ENCODE data around the gene GPSM1.

GPSM1 gene

GRCh38 chr9:136363949-136364748 lies 36.8 kb downstream of the GPSM1 start:
- DNase-seq: no peak

GRCh38 chr9:136364942-136365774 lies 37.8 kb downstream of the GPSM1 start:
- no peak for DNase-seq

- DNase-seq: no peak
Observed at GRCh38 chr9:136365775-136366222, 38.5 kb downstream of the GPSM1 start.

GRCh38 chr9:136366826-136367225 lies 39.5 kb downstream of the GPSM1 start:
- DNase-seq: no peak

GRCh38 chr9:136367296-136368145 lies 40.2 kb downstream of the GPSM1 start:
- no peak for DNase-seq

GRCh38 chr9:136368190-136368589 lies 40.9 kb downstream of the GPSM1 start:
- DNase-seq: no peak

GRCh38 chr9:136370037-136370436 lies 42.7 kb downstream of the GPSM1 start:
- no peak for DNase-seq

- no peak for DNase-seq
Observed at GRCh38 chr9:136370687-136371532, 43.6 kb downstream of the GPSM1 start.

GRCh38 chr9:136371533-136371880 lies 44.2 kb downstream of the GPSM1 start:
- DNase-seq: no peak

GRCh38 chr9:136372006-136372405 lies 44.7 kb downstream of the GPSM1 start:
- no peak for DNase-seq

GRCh38 chr9:136372561-136373299 lies 45.4 kb downstream of the GPSM1 start:
- DNase-seq: no peak

- DNase-seq: no peak
Observed at GRCh38 chr9:136373300-136374182, 46.2 kb downstream of the GPSM1 start, which contains the start of gene CARD9. CARD9 (minus strand) TSS chr9:136373669; CDS start chr9:136372078, 1,591 bp downstream.

GRCh38 chr9:136374183-136374575 lies 46.8 kb downstream of the GPSM1 start:
- no peak for DNase-seq

- no peak for DNase-seq
Observed at GRCh38 chr9:136375096-136375495, 47.8 kb downstream of the GPSM1 start.

- no peak for DNase-seq
Observed at GRCh38 chr9:136376457-136376856, 49.1 kb downstream of the GPSM1 start.

- DNase-seq: no peak
Observed at GRCh38 chr9:136377341-136378169, 50.2 kb downstream of the GPSM1 start.

GRCh38 chr9:136378170-136379002 lies 51.0 kb downstream of the GPSM1 start:
- no peak for DNase-seq

- no peak for DNase-seq
Observed at GRCh38 chr9:136379003-136379287, 51.6 kb downstream of the GPSM1 start.

GRCh38 chr9:136379401-136379800 lies 52.1 kb downstream of the GPSM1 start:
- DNase-seq: no peak

All from NCI-H345 (cell line).